Fibroblast of skin of left quadriceps (primary cell): ENCODE results near the gene ESYT1.
A peak's percentile ranks its signal among the peaks of the same experiment; 100 is the strongest.
"Not testable (repeated sequence)": the region's sequence is repeated elsewhere in the genome, so short reads cannot be mapped to it uniquely, and the experiment has no call there.

ENCODE experiments used
- DNase-seq, 2 experiments: peaks; one replicate each; pipeline ENCODE4 v3.0.0-alpha.2; 2013; ENCODE audit warnings: low read depth in 2 of 2

Gene ESYT1

DNA sequence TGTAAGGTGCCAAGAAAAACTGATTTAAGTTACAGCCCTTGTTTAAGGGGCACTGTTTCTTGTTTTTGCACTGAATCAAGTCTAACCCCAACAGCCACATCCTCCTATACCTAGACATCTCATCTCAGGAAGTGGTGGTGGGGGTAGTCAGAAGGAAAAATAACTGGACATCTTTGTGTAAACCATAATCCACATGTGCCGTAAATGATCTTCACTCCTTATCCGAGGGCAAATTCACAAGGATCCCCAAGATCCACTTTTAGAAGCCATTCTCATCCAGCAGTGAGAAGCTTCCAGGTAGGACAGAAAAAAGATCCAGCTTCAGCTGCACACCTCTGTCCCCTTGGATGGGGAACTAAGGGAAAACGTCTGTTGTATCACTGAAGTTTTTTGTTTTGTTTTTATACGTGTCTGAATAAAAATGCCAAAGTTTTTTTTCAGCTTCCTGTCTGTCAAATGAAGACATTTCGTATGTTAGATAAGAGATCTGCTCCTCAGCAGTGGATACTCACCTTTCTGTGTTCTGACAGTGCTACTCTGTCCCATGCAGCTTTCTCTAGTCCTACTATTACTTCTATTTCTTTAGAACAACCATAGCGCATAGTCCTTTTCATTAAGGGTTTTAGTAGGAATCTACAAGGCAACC lies 24.9 kb upstream of the ESYT1 start:
- DNase-seq: no peak

DNA sequence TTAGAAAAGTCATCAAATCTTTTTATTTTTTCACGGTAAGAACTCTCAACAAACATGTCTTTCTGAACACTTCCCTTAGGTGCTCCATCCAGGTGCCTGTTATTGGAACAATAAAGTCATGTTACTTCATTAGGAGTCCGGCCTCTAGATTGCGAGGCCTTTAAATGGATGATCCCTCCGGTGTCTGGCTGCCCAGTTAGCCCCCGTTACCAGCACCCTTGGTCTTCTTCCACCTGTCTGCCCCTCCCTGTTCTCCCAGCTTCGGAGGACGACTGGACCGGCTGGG lies 24.3 kb upstream of the ESYT1 start:
- no peak for DNase-seq

DNA sequence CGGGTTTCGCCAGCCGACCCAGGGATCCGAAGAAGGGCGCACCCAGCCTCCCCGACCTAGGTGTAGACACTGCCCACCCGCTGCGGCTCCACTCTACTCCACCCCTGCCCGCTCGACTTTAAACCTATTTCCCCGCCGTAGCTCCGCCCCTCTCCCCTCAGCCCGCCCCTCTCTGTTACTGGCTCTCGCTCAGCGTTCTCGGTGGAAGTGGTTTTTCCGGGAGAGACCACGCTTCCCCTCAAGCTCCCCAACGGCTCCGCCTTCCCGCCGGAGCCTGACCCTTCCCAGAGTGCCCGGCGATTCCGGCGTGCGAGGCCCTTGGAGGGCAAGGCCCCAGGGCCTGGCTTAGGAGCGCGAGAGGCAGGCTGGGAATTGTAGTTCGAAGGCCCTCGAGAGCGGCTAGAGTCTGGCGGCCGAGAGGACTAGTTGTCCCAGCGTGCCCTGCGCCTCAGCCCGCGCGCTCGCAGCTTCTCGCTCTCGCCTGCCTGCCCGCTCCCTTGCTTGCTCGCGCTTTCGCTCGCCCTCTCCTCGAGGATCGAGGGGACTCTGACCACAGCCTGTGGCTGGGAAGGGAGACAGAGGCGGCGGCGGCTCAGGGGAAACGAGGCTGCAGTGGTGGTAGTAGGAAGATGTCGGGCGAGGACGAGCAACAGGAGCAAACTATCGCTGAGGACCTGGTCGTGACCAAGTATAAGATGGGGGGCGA lies 23.8 kb upstream of the ESYT1 start, which contains the start of gene PA2G4:
TSS of gene PA2G4 (plus strand) at position 451 of the 706 bp plus-strand sequence. CDS start at position 630, 179 bp downstream.
- DNase-seq: peak; percentile 97 to 98

DNA sequence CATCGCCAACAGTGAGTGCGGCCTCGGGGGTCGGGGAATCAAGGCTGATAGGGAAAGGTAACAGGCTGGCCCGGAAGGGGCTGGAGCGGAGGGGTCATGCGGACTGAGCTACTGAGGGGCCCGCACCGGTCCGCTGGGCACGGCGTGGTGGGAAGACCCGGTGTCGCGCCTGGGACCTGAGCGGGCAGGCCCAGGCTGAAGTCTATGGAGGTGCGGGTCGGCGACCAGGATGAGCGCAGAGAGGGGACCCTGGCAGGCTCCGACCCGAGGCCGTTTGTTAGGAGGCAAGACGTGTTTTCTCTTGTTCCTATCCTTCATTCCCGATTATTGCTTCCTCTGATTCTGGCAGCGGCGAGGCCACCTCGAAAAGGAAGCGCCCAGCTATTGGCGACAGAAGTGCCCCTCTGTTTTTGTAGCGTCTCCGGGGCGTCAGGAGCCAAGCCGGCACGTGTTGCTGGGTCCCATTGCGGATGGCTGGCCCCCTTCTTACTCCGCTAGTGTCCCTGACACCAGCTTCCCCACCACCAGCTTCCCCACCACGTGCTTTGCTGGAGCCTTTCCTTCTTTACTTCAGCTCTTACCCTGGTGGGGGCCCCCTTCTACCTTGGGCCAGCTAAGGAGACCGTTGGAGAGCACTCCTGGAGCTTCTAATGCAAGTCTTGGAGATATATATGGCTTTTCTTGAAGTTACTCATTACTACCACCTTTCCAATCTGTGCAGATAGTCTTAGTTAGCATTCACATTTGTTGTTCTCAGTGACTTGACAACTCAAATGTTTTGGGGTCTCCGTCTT lies 23.1 kb upstream of the ESYT1 start:
- DNase-seq: no peak

DNA sequence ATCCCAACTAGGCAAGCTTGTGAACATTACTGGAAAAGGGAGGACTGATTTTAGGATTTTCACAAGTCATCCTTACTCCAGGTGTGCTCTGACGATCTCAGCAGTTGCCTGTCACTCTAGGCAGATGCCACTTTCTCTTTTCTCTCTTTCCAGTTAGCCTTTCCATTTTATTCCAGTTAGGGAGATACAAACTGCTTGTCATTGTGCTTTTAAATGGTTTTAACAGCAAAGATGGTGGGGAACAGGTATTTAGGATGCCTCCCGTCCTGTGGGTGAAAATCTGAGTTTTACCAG lies 22.5 kb upstream of the ESYT1 start:
- DNase-seq: no peak

DNA sequence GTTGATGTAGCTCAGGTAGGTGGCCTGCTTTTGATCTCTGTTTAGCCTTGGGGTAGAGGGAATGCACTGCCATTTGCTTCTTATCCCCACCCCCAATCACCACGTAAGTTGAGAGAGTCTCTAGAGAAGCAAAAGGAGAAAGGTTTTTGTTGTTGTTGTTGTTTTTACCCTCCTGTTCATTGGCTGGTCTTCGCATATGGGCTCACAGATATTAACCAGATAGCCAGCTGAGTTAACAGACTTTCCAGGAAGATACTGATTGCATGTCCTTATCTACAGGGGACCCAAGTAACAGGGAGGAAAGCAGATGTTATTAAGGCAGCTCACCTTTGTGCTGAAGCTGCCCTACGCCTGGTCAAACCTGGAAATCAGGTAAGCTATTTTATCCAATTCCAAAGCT lies 20.8 kb upstream of the ESYT1 start:
- no peak for DNase-seq

DNA sequence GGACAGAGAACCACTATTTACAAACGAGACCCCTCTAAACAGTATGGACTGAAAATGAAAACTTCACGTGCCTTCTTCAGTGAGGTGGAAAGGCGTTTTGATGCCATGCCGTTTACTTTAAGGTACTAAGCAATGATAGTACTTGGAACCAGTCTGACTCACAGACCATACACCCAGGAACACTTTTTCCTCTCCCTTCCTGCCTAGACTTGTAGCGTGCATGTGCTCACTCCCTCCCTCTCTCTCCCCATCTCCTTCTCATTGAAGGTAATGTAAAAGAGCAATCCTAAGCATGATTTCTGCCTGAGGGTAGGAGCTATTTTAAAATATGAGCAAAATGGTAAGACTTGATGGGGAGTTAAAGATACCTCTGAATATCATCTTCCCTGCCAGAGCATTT lies 17.5 kb upstream of the ESYT1 start:
- DNase-seq: no peak

DNA sequence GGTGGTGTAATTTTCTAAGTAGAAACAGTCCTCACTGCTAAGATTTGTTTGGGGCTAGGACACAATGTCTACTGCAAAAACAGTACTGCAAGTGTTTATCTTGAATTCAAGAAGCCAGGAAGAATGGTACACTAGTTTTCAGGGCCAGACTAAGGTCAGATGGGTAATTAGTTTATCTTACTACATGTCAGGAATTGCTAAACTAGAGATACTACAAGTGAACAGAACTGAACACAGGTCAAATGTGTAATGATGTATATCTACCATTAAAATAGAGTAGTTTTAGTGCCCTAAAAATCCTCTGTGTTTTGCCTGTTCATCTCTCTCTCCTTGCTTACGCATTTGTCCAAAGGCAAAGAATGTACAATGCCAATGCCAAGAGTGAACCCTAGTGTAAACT lies 14.0 kb upstream of the ESYT1 start:
- no peak for DNase-seq

DNA sequence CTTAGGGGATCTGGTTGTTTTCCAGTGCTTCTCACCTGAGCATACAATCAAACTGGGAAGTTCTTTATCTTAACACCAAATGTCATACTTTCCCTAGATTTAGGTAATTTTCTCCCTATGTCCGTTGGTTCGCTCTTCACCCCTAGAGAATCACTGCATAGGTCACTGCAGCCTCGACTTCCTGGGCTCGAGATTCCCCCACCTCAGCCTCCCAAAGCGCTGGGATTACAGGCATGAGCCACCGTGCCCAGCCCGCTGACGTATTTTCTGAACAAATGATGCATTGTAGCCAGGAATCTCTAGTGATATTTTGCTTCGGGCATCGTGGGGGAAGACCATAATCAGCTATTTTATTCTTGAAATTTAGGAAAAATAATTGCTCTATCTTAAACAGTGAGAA lies 12.7 kb upstream of the ESYT1 start:
- no peak for DNase-seq

DNA sequence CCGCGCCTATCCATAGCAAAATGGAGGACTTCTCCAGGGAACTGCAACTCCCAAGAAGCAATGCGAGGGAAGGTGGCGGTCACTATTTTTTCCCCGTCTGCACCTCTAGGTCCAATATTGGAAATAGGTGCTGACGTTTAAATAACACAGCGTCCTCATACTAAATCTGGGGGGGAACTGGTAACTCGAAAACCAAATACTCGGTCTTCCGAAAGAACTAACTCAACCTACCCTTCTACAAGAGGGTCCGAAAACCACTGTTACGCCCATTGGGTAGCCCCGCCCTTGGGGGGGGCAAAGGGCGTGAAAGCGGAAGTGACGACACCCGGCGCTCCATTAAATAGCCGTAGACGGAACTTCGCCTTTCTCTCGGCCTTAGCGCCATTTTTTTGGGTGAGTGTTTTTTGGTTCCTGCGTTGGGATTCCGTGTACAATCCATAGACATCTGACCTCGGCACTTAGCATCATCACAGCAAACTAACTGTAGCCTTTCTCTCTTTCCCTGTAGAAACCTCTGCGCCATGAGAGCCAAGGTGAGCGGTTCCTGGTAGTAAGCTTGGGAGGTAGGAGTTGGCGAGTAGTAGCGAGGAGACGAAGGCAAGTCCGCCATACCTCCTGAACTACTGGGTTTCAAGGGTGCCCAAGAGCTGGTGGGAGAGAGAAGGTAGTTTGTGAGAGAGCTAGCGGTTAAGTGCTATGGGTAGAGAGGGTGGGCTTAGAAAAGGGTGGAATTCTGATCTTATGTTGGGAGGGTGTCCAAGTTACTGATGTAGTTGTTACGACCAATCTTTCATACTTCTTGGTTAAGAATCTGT lies 11.6 kb upstream of the ESYT1 start, which contains the start of gene RPL41:
TSS of gene RPL41 (plus strand) at position 367 of the 815 bp plus-strand sequence.
- DNase-seq: peak; percentile 89 to 90

DNA sequence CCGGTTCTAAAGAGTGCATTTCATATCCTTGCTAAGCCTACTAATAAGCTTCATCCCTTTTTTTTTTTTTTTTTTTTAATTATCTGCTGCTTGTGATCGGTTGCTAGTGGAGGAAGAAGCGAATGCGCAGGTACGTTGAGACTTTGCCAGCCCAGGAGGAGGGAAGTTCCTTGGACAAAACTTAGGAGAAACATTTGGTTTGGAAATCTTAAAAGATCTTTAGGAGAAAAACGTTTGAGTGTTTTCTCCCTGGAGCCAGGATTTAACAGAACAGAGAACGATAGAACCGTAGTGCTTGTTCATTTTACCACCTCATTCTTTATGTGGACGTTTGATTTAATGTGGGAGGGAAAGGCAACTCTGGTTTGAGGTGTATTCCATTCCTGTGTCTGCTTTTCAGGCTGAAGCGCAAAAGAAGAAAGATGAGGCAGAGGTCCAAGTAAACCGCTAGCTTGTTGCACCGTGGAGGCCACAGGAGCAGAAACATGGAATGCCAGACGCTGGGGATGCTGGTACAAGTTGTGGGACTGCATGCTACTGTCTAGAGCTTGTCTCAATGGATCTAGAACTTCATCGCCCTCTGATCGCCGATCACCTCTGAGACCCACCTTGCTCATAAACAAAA lies 10.9 kb upstream of the ESYT1 start:
- DNase-seq: not testable (repeated sequence)

DNA sequence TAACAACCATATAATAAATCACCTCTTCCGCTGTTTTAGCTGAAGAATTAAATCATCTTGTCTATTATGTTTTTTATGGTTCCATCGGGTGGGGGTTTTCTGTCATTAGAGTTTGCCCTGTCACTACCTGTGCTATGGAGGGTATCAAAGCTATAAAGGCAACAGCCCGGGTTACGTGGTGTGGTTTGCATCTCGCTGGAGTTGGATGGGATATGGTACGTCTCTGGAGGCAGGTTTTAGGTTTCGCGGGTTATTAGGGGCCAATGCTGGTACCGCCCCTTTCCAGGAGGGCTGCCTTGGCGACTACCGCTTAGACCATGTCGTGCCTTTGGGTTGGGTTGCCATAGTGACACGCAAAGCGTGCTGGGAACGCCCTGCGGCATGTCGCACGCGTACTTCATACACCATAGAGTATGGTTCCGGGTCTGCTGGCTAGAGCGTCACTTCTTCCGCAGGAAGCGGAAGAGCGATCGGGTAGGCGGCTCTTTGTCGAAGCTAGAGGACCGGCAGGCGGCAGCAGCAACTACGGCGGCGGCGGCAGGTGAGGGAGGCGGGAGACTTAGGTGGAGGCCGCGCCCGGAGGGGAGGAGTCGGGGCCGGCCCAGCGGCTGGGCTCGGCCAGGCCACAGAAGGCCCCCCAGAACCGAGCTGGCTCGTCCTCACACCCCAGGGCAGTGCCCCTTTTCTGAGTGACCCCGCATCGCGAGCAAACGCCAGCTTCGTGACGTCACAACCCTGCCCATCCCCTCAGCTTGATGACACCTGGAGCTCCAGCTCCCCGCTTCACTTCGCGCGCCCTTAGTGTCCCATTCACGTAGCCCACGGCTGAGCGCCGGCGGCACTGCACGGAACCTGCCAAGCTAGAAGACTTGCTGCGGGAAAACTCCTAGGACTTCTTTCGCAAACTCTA lies 10.0 kb upstream of the ESYT1 start, which contains the start of gene ZC3H10:
TSS of gene ZC3H10 (plus strand) at position 489 of the 910 bp plus-strand sequence. CDS start 2,297 bp downstream, outside the sequence.
- DNase-seq: peak; percentile 98

DNA sequence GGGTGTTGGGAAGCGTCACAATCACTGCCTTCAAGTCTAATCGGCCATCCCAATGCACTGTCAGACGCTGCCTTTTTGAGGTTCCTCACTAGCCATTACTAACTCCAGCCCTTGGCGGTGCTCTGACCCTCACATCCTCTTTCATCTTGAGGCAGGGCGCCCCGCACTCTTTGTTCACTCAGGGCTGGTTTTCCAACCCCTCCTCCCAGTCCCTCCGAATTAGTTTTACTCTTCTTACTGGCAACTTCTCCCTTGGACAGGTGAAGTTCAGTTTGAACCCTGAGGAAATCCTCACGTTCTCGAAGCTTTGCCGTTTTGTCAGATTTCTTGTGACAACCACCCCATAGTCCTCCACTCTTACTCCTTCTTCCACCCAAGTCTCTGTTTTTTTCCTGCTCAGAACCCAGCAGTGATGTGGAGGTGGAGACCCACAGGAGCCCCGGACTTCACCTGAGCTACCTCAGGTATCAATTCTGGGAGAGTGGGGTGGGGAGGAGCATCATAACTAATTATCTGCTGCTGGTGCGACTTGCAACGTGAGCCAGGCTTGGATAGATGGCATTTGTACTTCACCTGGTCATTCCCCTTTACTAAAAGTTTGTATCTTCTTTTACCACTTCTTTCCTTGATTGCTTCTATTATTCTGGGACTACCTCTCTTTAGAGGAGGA lies 9.2 kb upstream of the ESYT1 start:
- DNase-seq: no peak

DNA sequence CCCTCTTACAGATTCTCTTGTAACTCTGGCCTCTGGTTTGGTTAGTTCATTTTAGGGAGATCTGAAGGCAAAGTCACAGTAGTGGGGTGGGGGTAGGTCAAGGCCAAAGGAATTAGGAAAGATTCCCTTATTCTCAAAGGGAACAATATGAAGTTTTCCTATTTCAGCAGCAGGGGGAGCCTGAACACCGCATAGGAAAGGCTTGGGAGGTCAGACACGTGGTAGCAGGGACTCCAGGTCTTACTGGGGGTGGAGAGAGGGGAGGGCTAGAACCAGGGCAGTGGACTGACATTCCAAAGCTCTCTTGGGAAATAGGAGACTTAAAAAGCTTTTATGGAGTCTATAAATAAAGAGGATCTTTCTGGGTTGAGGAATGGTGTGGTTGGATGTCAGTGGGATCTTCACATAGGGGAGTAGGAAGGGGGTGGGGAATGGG lies 8.7 kb upstream of the ESYT1 start:
- DNase-seq: peak; percentile 81 to 83

DNA sequence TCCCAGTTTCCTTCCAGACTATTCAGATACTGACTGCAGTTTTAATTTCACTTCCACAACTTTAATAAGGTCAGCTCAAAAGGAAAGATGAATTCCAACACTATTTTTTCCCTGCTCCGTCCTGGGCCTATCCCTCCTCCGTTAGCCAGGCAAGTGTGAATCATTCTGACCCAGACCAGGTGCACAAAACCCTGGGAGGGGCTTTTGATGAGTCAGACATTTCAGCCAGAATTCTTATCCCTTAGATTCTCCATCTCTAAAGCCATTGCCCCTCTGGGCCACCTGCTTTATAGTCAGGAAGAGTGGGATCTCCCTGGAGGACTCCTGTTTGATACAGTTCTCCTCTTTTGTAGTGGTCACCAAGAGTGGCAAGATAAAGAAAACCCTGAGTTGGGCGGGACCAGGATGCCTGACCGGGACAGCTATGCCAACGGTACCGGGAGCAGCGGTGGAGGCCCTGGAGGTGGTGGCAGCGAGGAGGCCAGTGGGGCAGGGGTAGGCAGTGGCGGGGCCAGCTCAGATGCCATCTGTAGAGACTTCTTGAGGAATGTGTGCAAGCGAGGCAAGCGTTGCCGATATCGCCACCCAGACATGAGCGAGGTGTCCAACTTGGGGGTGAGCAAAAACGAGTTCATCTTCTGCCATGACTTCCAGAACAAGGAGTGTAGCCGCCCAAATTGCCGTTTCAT lies 7.8 kb upstream of the ESYT1 start:
- DNase-seq: no peak

DNA sequence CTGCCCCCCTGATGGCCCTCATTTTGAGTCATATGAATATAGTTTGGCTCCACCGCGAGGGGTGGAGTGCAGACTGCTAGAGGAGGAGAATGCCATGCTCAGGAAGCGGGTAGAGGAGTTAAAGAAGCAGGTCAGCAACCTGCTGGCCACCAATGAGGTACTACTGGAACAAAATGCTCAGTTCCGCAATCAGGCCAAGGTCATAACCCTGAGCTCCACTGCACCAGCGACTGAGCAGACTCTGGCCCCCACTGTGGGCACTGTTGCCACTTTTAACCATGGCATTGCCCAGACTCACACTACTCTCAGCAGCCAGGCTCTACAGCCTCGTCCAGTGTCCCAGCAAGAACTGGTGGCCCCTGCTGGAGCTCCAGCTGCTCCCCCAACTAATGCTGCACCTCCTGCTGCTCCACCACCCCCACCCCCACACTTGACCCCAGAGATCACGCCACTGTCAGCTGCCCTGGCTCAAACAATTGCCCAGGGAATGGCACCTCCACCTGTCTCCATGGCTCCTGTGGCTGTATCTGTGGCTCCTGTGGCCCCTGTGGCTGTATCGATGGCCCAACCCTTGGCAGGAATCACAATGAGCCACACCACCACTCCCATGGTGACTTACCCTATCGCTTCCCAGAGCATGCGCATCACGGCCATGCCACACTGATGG lies 6.7 kb upstream of the ESYT1 start:
- no peak for DNase-seq

DNA sequence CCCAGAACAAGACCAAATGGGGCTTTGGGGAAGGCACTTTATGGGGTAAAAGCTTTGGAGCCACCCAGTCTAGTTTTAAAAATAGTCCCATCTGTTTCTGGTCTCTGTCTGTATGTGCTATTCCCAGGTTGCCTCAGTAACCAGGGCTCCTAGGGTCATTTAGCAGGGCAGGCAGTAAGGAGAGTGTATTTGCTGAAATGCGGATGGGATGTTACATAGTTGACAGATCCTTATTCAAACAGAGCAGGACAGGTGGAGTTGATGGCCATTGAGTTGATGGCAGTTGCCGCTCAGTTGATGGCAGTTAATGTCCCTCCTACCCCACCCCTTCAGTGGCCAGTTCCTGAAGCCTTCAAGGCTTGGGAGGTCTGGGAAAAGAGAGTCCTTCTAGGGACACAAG lies 5.4 kb upstream of the ESYT1 start:
- DNase-seq: no peak

DNA sequence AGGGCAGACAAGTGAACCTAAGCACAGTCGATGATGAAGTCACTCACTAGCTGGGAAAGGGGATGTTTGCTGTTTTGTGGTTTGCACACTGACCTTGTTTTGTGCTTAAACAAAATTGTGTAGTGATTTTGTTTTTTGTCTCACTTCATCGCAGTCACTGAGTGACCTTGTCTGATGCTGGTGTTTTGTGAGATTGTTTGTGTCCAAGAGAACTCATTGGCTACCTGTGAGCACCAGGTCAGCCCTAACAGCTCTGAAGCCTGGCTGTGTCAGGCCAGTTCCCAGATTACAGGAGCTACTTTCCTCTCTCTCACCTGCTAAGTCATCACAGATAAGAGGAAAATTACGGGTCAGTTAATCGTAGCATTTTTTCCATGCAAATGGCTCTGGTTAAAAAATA lies 3.9 kb upstream of the ESYT1 start:
- no peak for DNase-seq

DNA sequence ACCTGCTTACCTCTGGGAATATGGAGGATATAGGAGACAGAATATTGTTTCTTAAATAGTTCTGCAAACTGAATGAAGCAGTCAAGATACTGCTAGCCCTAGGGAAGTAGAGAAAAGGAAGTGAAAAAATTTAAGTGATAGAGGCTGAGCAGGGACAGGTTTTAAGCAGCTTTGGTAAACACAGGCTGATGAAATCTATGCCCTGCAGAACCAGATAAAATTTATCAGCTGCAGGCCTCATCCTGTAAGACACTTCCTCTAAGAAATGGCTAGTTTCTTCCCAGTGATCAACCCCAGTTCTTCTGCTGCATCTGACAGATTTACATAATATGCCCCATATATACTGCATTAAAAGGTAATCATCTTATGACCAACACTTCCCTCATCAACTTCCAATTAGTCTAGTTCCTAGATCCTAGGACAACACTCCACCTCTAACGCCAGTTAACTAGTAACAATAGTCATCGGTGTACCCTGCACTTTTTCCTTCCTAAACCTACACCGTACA lies 1.3 kb upstream of the ESYT1 start:
- DNase-seq: no peak
